ENCODE data around the gene CHURC1. TPM values are rescaled to one million over a fixed set of nuclear protein-coding genes. Genes with fewer than 3 reads are reported as not detected.
A peak's percentile ranks its signal among the peaks of the same experiment; 100 is the strongest.

CHURC1 gene
- total RNA-seq, 2 experiments from 2014 or later, result 67.6 to 89.7 TPM

DNA sequence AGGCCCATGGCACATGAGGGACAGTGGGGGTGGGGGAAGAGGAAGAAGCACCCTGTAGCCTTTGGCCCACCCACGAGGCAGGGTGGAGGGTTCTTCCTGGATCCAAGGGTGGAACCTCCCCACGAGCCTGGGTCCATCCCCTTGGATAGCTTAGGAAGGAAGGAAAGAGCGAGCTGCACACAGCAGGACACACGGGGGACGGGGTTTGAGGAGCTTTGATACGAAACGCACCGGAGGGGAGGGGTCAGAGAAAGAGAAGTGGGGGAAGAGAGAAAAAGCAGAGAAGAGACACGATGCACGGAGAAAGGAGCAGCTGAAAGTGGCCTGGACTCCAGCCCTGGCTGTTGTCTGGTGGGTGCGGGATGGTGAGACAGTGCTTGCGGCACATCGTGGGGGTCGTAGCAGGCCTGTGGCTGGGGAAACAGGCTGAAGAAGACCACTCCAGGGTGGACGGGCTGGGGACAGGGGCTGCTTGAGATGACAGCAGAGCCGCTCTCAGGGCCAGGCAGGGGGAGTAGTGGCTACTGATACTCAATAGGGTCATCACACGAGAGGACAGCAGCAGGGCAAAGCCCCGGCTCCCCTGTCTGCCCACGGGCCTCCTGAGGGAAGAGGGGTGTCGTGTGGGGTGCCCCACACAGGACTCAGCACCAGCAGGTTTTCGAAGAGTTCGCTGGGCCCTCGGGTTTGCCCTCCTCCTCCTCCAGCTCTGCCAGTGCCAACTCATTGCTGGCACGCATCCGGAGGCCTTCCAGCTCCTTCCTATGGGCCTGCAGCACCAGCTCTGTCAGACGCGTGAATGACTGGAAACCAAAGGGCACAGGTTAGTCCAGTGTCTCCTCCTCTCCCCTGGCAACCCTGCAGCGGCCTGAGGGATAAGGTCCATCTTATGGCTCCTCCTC lies 33.7 kb downstream of the CHURC1 start:
- Mint-ChIP-seq H3K36me3 (peaks cover 24% of the 10 kb centered on the region), H3K4me1 (peaks cover 30% of the 10 kb centered on the region), H3K27ac (no peak overlapping the region), H3K4me3 (no peak overlapping the region), H3K9me3 (no peaks in the 10 kb centered on the region), H3K27me3 (no peaks in the 10 kb centered on the region)
- ATAC-seq (ENCODE audit: low read depth) (no peak), DNase-seq (no peak)
- POLR2A ChIA-PET, result no interaction called here

DNA sequence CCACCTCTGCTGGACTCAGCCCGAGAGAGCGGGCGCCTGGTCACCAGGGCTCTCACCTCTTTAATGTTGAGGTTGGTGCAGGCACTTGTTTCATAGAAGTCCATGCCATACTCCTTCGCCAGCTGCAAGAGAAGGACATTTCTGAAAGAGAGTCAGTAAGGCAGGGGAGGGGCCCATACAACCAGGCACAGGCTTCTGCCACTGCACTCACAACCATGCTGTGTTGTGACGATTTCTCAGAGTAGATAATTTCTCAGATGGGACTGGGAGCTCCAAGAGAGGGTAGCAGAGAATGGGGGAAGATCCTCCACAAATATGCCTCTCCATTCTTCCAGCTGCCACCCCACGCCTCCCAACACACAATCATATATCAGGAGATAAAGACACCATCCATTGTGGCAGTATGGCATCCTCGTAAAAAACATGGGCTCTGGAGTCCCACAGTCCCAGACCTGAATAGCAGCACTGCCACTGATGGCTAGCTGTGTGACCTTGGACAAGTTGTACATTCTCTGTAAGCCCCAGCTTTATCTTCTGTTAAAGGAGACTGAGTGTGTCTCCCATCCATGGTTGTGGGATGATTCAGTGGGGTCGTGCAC lies 34.5 kb downstream of the CHURC1 start:
- no peaks in the 10 kb centered on the region for H3K9me3 Mint-ChIP-seq
- H3K36me3 Mint-ChIP-seq, result peaks cover 20% of the 10 kb centered on the region
- no peak overlapping the region for H3K4me3 Mint-ChIP-seq
- DNase-seq (no peak), ATAC-seq (ENCODE audit: low read depth) (no peak)
- peaks cover 24% of the 10 kb centered on the region for H3K4me1 Mint-ChIP-seq
- POLR2A ChIA-PET, result interaction anchor here (0.7 kb wide), 1 partner anchor 312 kb away, joined by 5 read pairs; no protein-coding TSS in a partner anchor
- H3K27ac Mint-ChIP-seq, result no peak overlapping the region
- no peaks in the 10 kb centered on the region for H3K27me3 Mint-ChIP-seq

DNA sequence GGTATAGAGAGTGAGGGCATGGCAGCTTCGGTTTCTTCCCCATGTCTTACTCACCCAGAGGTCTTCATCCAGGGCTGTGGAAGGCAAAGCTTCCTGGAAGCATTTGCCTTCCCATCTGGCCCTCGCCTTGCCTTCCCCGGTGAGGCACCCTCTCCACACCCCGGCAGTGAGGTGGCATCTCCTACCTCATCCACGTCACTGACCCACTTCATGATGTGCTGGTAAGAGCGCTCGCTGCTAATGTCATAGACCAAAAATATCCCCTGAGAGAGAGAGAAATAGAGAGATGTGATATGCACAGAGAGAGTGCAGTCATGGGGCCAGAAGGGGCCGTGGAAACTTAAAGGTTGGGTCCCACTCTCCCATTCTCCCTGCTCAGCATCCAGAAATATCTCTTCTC lies 36.6 kb downstream of the CHURC1 start:
- ATAC-seq (ENCODE audit: low read depth) (no peak), DNase-seq (no peak)
- Mint-ChIP-seq H3K4me1 (peaks cover 14% of the 10 kb centered on the region), H3K9me3 (no peaks in the 10 kb centered on the region), H3K27ac (no peak overlapping the region), H3K36me3 (peaks cover 7% of the 10 kb centered on the region), H3K27me3 (no peaks in the 10 kb centered on the region), H3K4me3 (no peak overlapping the region)
- POLR2A ChIA-PET, result no interaction called here

DNA sequence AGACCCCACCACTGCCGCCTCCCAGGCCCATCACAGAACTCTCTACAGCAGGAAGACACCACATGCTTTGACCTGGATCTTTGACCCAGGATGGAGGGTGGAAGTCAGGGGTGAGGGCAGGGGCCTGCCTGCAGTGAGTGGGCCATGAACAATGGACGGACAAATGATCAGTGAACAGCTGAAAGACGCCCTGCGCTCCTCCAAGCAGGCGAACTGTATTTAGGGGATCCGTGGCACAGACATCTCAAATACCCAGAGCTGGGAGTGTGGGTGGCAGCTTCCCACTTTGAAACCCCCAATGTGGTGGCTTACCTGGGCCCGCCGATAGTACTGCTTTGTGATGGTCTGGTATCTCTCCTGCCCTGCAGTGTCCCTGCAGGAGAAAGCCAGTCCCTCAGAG lies 37.0 kb downstream of the CHURC1 start:
- H3K27me3 Mint-ChIP-seq, result no peaks in the 10 kb centered on the region
- no peak overlapping the region for H3K4me3 Mint-ChIP-seq
- no peak for DNase-seq
- peaks cover 6% of the 10 kb centered on the region for H3K36me3 Mint-ChIP-seq
- peaks cover 10% of the 10 kb centered on the region for H3K4me1 Mint-ChIP-seq
- POLR2A ChIA-PET, result no interaction called here
- no peaks in the 10 kb centered on the region for H3K9me3 Mint-ChIP-seq
- no peak overlapping the region for H3K27ac Mint-ChIP-seq
- ATAC-seq (ENCODE audit: low read depth), result no peak

DNA sequence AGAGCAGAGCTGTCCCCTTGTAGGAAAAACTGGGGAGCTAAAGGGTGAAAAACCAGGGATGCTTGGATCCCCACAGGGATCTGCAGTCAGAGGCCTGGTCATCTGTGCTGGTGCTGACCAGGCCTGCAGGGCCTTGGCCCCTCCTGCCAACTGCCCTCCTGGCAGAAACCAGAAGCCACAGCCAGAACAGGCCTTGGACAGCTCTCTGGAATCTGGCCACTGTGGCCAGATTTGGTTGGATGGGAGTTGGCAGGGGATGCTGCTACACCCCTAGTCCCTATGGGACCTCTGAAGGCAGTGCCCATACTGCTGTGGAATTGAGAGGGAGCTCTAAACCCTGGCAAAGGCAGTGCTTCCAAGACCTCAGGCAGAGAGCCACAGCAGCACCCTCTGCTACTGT lies 37.5 kb downstream of the CHURC1 start:
- ATAC-seq (ENCODE audit: low read depth) (no peak), DNase-seq (no peak)
- Mint-ChIP-seq H3K27ac (no peak overlapping the region), H3K4me3 (no peak overlapping the region), H3K36me3 (peaks cover 4% of the 10 kb centered on the region), H3K4me1 (peaks cover 6% of the 10 kb centered on the region), H3K27me3 (no peaks in the 10 kb centered on the region), H3K9me3 (no peaks in the 10 kb centered on the region)
- POLR2A ChIA-PET, result no interaction called here

DNA sequence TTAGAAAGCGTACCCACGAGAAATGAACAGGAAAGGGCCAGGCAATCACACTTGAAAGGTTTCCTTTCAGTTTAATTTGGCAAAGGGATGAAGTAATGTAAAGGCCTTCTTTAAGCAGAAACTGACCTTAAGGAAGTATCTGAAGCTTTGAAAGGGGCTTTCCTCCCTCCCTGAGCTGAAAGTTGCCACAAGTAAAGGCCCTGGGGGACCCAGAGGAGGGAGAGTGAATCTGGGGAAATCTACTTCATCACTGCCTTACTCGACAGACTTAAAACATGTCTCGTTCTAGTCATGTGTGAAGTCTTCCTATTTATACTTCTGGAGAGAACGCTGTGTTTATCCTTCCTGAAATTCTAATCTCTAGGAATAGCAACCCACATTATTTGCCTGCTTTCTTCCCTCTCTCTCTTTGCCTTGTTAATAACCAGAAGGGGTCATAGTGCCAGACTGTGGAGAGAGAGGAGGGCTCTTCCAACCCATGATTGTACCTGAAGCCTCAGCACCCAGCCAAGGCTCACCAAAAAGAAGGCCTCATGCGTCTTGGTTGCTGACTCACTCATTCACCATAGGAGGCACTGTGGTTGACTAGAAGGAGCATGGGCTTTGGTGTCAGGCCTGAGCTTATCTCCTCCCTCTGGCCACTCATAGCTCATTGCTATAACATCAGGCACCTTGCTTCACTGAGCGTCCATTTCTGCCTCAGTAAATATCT lies 38.5 kb downstream of the CHURC1 start:
- H3K4me1 Mint-ChIP-seq, result peaks cover 5% of the 10 kb centered on the region
- no peaks in the 10 kb centered on the region for H3K9me3 Mint-ChIP-seq
- H3K27ac Mint-ChIP-seq, result peak overlapping the region; percentile 20
- H3K27me3 Mint-ChIP-seq, result no peaks in the 10 kb centered on the region
- DNase-seq (no peak), ATAC-seq (ENCODE audit: low read depth) (no peak)
- H3K36me3 Mint-ChIP-seq, result peaks cover 4% of the 10 kb centered on the region
- H3K4me3 Mint-ChIP-seq, result no peak overlapping the region
- POLR2A ChIA-PET, result no interaction called here

DNA sequence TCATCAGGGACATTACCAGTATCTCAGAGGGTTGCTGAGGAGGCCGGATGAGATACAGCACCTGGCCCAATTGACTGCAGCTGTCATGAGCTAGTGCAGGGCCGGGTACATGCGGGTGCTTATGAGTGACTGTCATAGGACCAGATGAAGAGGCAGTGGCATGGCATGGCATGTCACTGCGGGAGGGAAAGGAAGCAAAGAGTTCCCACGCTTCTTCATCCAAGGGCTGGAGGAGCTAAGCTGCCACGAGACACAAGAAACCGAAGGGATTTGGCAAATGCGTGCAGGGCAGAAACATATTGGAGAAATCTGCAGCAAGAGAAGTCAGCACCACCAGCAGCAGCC lies 39.0 kb downstream of the CHURC1 start:
- no peak overlapping the region for H3K4me3 Mint-ChIP-seq

DNA sequence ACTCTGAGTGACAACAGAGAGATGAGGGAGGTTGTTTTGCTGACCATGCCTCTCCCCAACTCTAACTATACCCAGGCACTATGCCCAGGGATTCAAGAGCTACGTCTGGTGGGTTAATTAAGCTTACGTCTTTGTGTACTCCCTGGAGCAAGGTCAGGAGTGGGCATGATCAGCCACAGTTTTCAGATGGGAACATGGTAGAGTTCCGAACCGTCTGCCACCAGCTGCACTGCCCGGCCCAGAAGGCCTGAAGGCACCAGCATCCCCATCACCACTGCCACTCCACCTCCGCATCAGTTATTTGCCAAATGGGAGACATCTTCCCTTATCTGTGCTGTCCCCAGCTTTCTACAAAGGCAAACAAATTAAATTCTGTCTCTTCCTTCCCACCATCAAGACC lies 39.4 kb downstream of the CHURC1 start:
- no peaks in the 10 kb centered on the region for H3K27me3 Mint-ChIP-seq
- DNase-seq (no peak), ATAC-seq (ENCODE audit: low read depth) (no peak)
- H3K36me3 Mint-ChIP-seq, result peaks cover 4% of the 10 kb centered on the region
- no peak overlapping the region for H3K27ac Mint-ChIP-seq
- POLR2A ChIA-PET, result no interaction called here
- H3K4me3 Mint-ChIP-seq, result no peak overlapping the region
- peaks cover 5% of the 10 kb centered on the region for H3K4me1 Mint-ChIP-seq
- H3K9me3 Mint-ChIP-seq, result no peaks in the 10 kb centered on the region

More for the DNA sequence above, 39.0 kb downstream of the CHURC1 start:
- H3K27me3 Mint-ChIP-seq, result no peaks in the 10 kb centered on the region
- DNase-seq (no peak), ATAC-seq (ENCODE audit: low read depth) (no peak)
- no peaks in the 10 kb centered on the region for H3K9me3 Mint-ChIP-seq
- peaks cover 5% of the 10 kb centered on the region for H3K4me1 Mint-ChIP-seq
- POLR2A ChIA-PET, result no interaction called here
- peak overlapping the region; percentile 20 for H3K27ac Mint-ChIP-seq
- peaks cover 4% of the 10 kb centered on the region for H3K36me3 Mint-ChIP-seq

DNA sequence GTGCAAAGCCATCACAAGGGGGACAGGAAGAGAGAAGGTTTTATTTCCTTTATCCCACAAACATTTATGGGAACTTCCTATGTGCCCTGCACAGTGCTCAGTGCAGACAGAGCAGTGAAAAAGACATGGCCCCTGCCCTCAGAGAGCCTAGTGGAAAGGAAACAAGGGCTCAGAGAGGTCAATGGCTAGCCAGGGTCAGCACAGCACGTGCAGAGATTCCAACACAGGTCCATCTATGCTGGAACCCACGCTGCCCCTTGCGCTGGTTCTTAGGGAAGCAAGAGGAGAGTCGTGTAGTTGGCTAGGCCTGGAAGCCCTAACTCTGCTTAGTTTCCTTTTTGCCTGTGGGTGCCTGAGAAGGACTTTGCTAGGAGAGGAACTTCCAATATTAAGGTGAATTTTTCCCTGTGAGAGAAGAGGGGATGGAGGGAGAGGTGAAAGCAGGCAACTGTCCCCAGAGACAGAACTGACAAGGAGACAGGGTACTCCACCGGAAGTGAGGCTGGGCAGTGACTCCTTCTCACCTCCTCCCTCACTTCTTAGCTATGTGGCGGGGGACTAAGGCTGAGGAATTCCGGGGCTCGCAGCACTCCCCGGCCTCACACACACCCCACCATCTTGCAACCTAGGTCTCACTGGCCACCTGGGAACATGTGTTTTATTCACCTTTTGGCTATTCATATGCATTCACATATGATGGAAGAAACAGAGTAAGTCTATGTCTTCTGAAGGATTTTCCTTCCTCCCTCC lies 40.4 kb downstream of the CHURC1 start:
- Mint-ChIP-seq H3K4me1 (peaks cover 5% of the 10 kb centered on the region), H3K36me3 (peaks cover 2% of the 10 kb centered on the region), H3K4me3 (no peak overlapping the region), H3K9me3 (no peaks in the 10 kb centered on the region), H3K27ac (no peak overlapping the region), H3K27me3 (no peaks in the 10 kb centered on the region)
- no peak for ATAC-seq (ENCODE audit: low read depth)
- POLR2A ChIA-PET, result no interaction called here
- no peak for DNase-seq

DNA sequence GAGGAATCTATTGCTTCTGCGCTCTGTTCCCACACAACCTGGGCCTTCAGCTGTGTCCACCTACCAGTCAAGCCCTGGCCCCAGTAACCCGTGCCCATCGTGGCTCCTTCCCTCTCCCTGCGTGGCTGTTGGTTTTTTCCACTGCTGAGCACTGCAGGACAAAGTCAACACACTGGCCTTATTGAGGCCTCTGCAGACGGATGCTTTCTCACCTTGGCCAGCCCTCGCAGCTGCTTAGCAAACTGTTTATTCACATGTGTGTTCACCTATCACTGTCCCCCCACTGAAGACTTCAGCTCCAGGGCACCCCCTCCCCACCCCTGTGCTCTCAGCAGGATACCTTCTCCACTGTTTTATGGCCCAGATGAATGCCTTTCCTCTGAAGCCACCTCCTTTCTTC lies 41.0 kb downstream of the CHURC1 start:
- H3K4me1 Mint-ChIP-seq, result peaks cover 6% of the 10 kb centered on the region
- no peak overlapping the region for H3K27ac Mint-ChIP-seq
- no peaks in the 10 kb centered on the region for H3K27me3 Mint-ChIP-seq
- no peaks in the 10 kb centered on the region for H3K9me3 Mint-ChIP-seq
- no peak overlapping the region for H3K4me3 Mint-ChIP-seq
- no peak for ATAC-seq (ENCODE audit: low read depth)
- DNase-seq, result no peak
- no peaks in the 10 kb centered on the region for H3K36me3 Mint-ChIP-seq
- POLR2A ChIA-PET, result no interaction called here

DNA sequence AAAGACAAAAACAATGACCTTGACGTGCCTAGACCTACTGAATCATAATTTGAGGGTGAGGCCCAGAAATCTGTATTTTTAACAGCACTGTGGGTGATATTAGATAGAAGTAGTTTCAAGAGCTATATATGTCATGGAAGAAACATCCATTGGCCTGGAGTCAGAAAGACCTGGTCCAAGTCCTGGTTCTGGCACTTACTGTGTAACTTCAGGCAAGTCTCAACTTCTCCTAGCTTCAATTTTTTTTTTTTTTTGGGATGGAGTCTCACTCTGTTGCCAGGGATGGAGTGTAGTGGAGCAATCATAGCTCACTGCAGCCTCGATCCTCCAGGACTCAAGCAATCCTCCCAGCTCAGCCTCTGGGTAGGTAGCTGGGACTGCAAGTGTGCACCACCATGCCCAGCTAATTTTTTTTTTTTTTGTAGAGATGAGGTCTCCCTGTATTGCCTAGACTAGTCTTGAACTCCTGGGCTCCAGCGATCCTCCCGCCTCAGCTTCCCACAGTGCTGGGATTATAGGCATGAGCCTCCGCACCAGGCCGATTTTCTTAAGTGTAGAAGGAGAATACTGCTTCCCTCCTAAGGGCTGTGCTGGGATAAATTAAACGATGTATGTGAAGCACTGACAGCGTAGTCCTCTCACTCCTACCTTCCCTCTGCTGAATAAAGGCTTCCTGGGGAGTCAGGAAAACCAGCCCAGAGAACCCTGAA lies 42.6 kb downstream of the CHURC1 start:
- no peak for ATAC-seq (ENCODE audit: low read depth)
- Mint-ChIP-seq H3K27me3 (no peaks in the 10 kb centered on the region), H3K9me3 (no peaks in the 10 kb centered on the region), H3K27ac (no peak overlapping the region), H3K4me3 (no peak overlapping the region), H3K36me3 (no peaks in the 10 kb centered on the region), H3K4me1 (peaks cover 11% of the 10 kb centered on the region)
- no peak for DNase-seq
- POLR2A ChIA-PET, result interaction anchor here (0.6 to 0.7 kb wide), 3 partner anchors 13 to 65 kb away, joined by 3 read pairs; no protein-coding TSS in a partner anchor

DNA sequence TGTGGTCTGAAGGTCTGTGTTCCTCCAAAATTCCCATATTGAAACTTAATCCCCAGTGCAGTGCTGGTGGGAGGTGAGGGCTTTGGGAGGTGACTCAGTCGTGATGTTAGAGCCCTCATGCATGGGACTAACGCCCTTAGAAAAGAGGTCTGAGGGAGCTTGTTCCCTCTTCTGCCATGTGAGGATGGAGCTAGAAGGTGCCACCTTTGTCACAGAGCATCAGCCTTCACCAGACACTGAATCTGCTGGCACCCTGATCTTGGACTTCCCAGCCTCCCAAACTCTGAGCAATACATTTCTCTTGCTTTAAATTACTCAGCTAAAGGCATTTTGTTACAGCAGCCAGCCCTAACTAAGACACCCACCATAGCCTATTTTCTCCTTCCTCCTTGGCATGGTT lies 43.9 kb downstream of the CHURC1 start:
- Mint-ChIP-seq H3K27ac (no peak overlapping the region), H3K27me3 (no peaks in the 10 kb centered on the region), H3K4me3 (no peak overlapping the region), H3K4me1 (peaks cover 6% of the 10 kb centered on the region), H3K36me3 (no peaks in the 10 kb centered on the region), H3K9me3 (no peaks in the 10 kb centered on the region)
- DNase-seq (no peak), ATAC-seq (ENCODE audit: low read depth) (no peak)
- POLR2A ChIA-PET, result no interaction called here

DNA sequence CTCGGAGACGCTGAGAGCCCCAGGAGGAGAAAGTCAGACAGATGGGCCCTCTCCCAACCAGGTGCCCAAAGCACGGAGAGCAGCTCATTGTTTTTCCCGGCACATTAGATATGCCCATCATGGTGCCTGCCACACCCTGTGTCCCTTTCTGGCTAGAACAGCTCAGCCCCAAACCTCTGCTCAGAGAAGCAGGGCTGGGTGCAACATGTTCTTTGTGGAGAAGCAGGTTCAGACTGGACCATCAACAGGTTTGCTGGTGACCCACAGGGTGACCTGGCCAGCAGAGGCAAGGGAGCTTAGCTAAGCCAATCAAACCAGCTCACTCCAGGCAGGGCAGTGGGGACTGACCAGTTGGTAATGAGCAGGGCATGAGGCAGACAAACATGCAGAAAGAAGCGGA lies 44.5 kb downstream of the CHURC1 start:
- DNase-seq (no peak), ATAC-seq (ENCODE audit: low read depth) (no peak)
- Mint-ChIP-seq H3K4me3 (no peak overlapping the region), H3K4me1 (peaks cover 6% of the 10 kb centered on the region), H3K36me3 (no peaks in the 10 kb centered on the region), H3K9me3 (no peaks in the 10 kb centered on the region), H3K27me3 (no peaks in the 10 kb centered on the region), H3K27ac (no peak overlapping the region)
- POLR2A ChIA-PET, result no interaction called here

All from activated naive CD8-positive, alpha-beta T cell treated with anti-CD3 and anti-CD28 coated beads, Interleukin-2, amount 10 ng/mL, durations not matched to agents 7 days and 5 days (primary cell).